HCT116 (cell line): Measurements from ENCODE around the gene STRN3. TPM values are rescaled to one million over a fixed set of nuclear protein-coding genes. Genes with fewer than 3 reads are reported as not detected.

ENCODE experiments used
- ATAC-seq: fragments of 200-7000 bp; cut with Tn5 transposase; 2 replicates; pipeline ENCODE4 v1.9.1; 2020; ENCODE audit warnings: mild to moderate bottlenecking, moderate library complexity
- BruUV-seq: library from RNA; stranded (reverse); fragments of 400-500 nt; replicated peaks from 2 replicates; lab custom pipeline; 2021; lab: Mats Ljungman, UMichigan
- CTCF ChIA-PET: fragments of 300-600 bp; sonication (Branson Sonifier 250); formaldehyde crosslinking; loops from one replicate; lab custom pipeline; 2021; ENCODE audit warnings: antibody characterized with exemption; lab: Charles Lee
- POLR2A ChIA-PET: fragments of 300-600, 350-600 bp; sonication (Branson Sonifier 250); formaldehyde crosslinking; loops from one replicate; lab custom pipeline; 2021; ENCODE audit warnings: antibody characterized with exemption; lab: Charles Lee
- RAD21 ChIA-PET, 2 experiments: fragments of 300-600 bp; sonication (Branson Sonifier 250); formaldehyde crosslinking; loops; one replicate each; lab custom pipeline; 2023; ENCODE audit warnings: low total read pairs in 2 of 2; ENCODE audit not compliant: uncharacterized antibody in 2 of 2, unreplicated experiment in 2 of 2, low non-redundant PET in 1 of 2; lab: Charles Lee
- DNase-seq: peaks from one replicate; pipeline ENCODE4 v3.0.0-alpha.2; 2010; ENCODE audit warnings: low read depth, low spot score
- H2AFZ ChIP-seq: fragments of 200-600 bp; shearing (Covaris generic), sonication (generic); 2 replicates; pipeline ENCODE4 v1.6.1; 2017; ENCODE audit warnings: low read depth, mixed run types, mixed read lengths, antibody characterized with exemption, low read length; ENCODE audit not compliant: poor library complexity, severe bottlenecking
- H3K27ac ChIP-seq: 2 replicates; pipeline ENCODE4 v1.5.1; 2012; ENCODE audit warnings: low read depth, low read length
- H3K27me3 ChIP-seq: fragments of 200-600 bp; sonication (generic); 2 replicates; pipeline ENCODE4 v1.6.1; 2016; ENCODE audit warnings: mixed run types, low read length, mixed read lengths; ENCODE audit not compliant: insufficient read depth
- H3K36me3 ChIP-seq, 2 experiments: fragments of 200-500 bp in 1 of 2; fragments of 200-600 bp in 1 of 2; sonication (Bioruptor generic) in 1 of 2; sonication (generic) in 1 of 2; 2 replicates each; pipeline versions ENCODE4 v1.5.1 to v1.6.1; 2014 to 2016; ENCODE audit warnings: low read length in 2 of 2, inconsistent platforms in 1 of 2, mixed read lengths in 1 of 2, mixed run types in 1 of 2; ENCODE audit not compliant: insufficient read depth in 2 of 2, control insufficient read depth in 1 of 2
- H3K4me1 ChIP-seq, 2 experiments: fragments of 200-600 bp in 1 of 2; sonication (generic) in 1 of 2; 2 replicates each; pipeline versions ENCODE4 v1.5.1 to v1.6.1; 2012 to 2017; ENCODE audit warnings: low read length in 2 of 2, inconsistent platforms in 1 of 2, mild to moderate bottlenecking in 1 of 2, mixed read lengths in 1 of 2, mixed run types in 1 of 2, moderate library complexity in 1 of 2; ENCODE audit not compliant: insufficient read depth in 2 of 2, control insufficient read depth in 1 of 2
- H3K4me2 ChIP-seq: fragments of 200-600 bp; sonication (generic); 2 replicates; pipeline ENCODE4 v1.6.1; 2017; ENCODE audit warnings: mixed run types, low read length, mixed read lengths
- H3K4me3 ChIP-seq, 2 experiments: fragments of 200-600 bp in 1 of 2; sonication (generic) in 1 of 2; replicated peaks in 1 of 2; 2 replicates each; pipeline ENCODE4 v1.5.1; 2011 to 2016; ENCODE audit warnings: low read length in 2 of 2, control low read depth in 1 of 2, low read depth in 1 of 2, mild to moderate bottlenecking in 1 of 2, mixed read lengths in 1 of 2, mixed run types in 1 of 2
- H3K79me2 ChIP-seq: fragments of 200-600 bp; sonication (generic); 2 replicates; pipeline ENCODE4 v1.6.1; 2017; ENCODE audit warnings: mild to moderate bottlenecking, mixed run types, low read length, moderate library complexity, mixed read lengths; ENCODE audit not compliant: insufficient read depth
- H3K9ac ChIP-seq: fragments of 200-600 bp; sonication (generic); 2 replicates; pipeline ENCODE4 v1.6.1; 2016; ENCODE audit warnings: low read length, mixed read lengths
- H3K9me2 ChIP-seq: fragments of 200-600 bp; sonication (generic), shearing (Covaris generic); 2 replicates; pipeline ENCODE4 v1.6.1; 2017; ENCODE audit warnings: mixed run types, mild to moderate bottlenecking, moderate library complexity; ENCODE audit not compliant: insufficient read depth
- H3K9me3 ChIP-seq, 2 experiments: fragments of 200-500 bp in 1 of 2; fragments of 200-600 bp in 1 of 2; sonication (Bioruptor generic) in 1 of 2; sonication (generic) in 1 of 2; 2 replicates each; pipeline ENCODE4 v1.6.1; 2014 to 2017; ENCODE audit warnings: low read length in 2 of 2, mixed read lengths in 2 of 2, inconsistent platforms in 1 of 2, low read depth in 1 of 2, mild to moderate bottlenecking in 1 of 2, mixed run types in 1 of 2, moderate library complexity in 1 of 2; ENCODE audit not compliant: control insufficient read depth in 1 of 2, insufficient read depth in 1 of 2
- H4K20me1 ChIP-seq: fragments of 200-600 bp; sonication (generic), shearing (Covaris generic); 2 replicates; pipeline ENCODE4 v1.6.1; 2017; ENCODE audit warnings: mixed run types, mild to moderate bottlenecking, moderate library complexity; ENCODE audit not compliant: insufficient read depth
- CBX3 ChIP-seq: IDR thresholded peaks from 2 replicates; pipeline ENCODE4 v1.6.1; 2012; ENCODE audit warnings: low read depth
- EGR1 ChIP-seq: IDR thresholded peaks from 2 replicates; pipeline ENCODE4 v1.6.1; 2012; ENCODE audit warnings: low read depth
- ELF1 ChIP-seq: IDR thresholded peaks from 2 replicates; pipeline ENCODE4 v1.6.1; 2012; ENCODE audit warnings: low read depth, borderline replicate concordance
- EZH2 ChIP-seq: fragments of 200-600 bp; sonication (generic); IDR thresholded peaks from 2 replicates; pipeline ENCODE4 v1.6.1; 2017; ENCODE audit warnings: antibody characterized with exemption, mixed run types
- EZH2phosphoT487 ChIP-seq: fragments of 200-600 bp; IDR thresholded peaks from 2 replicates; pipeline ENCODE4 v1.6.1; 2018; ENCODE audit warnings: antibody characterized with exemption, borderline replicate concordance
- FOSL1 ChIP-seq: IDR thresholded peaks from 2 replicates; pipeline ENCODE4 v1.6.1; 2012; ENCODE audit warnings: low read depth
- POLR2A ChIP-seq: IDR thresholded peaks from 2 replicates; pipeline ENCODE4 v1.7.0; 2011; ENCODE audit warnings: borderline replicate concordance; ENCODE audit not compliant: insufficient read depth, insufficient read length; ENCODE audit errors: extremely low read depth
- RAD21 ChIP-seq: IDR thresholded peaks from 2 replicates; pipeline ENCODE4 v1.6.1; 2012; ENCODE audit warnings: low read depth, mild to moderate bottlenecking
- SP1 ChIP-seq: IDR thresholded peaks from 2 replicates; pipeline ENCODE4 v1.6.1; 2012; ENCODE audit warnings: low read depth
- SRF ChIP-seq: IDR thresholded peaks from 2 replicates; pipeline ENCODE4 v1.6.1; 2012; ENCODE audit warnings: low read depth
- YY1 ChIP-seq: IDR thresholded peaks from 2 replicates; pipeline ENCODE4 v1.6.1; 2011; ENCODE audit warnings: low read length, low read depth, moderate library complexity, mild to moderate bottlenecking; ENCODE audit not compliant: insufficient replicate concordance; ENCODE audit errors: extremely low read depth
- ZFX ChIP-seq: fragments of 450-650 bp; IDR thresholded peaks from 2 replicates; pipeline ENCODE4 v1.6.1; 2017
- ZNF274 ChIP-seq: fragments of 200-500 bp; sonication (Bioruptor generic); IDR thresholded peaks from 2 replicates; pipeline ENCODE4 v1.6.1; 2014; ENCODE audit warnings: mild to moderate bottlenecking, low read depth, low read length, inconsistent platforms
- intact Hi-C: fragments of 100-400 bp; cut with micrococcal nuclease; formaldehyde crosslinking; loops from 2 replicates; pipeline ENCODE4 v1.10.0; 2022
- total RNA-seq: library from RNA; stranded (reverse); gene quantifications from one replicate; pipeline ENCODE4 v1.2.1, GENCODE V29; 2021; ENCODE audit not compliant: unreplicated experiment
- TF ChIP-seq, protein P1 (sequence below): IDR thresholded peaks from 2 replicates; pipeline ENCODE4 v1.6.1; 2012; ENCODE audit warnings: low read depth
- TF ChIP-seq, protein P2 (sequence below): IDR thresholded peaks from 2 replicates; pipeline ENCODE4 v1.6.1; 2011; ENCODE audit warnings: mild to moderate bottlenecking, low read length, moderate library complexity; ENCODE audit not compliant: insufficient replicate concordance; ENCODE audit errors: extremely low read depth
- TF ChIP-seq, protein P3 (sequence below): IDR thresholded peaks from 2 replicates; pipeline ENCODE4 v1.6.1; 2012
- TF ChIP-seq, protein P4 (sequence below), 3 experiments: fragments of 200-600 bp in 1 of 3; sonication (generic) in 1 of 3; IDR thresholded peaks in 2 of 3; conservative IDR thresholded peaks in 1 of 3; 2 replicates each; pipeline ENCODE4 v1.5.1; 2012 to 2017; ENCODE audit warnings: low read depth in 2 of 3, low read length in 2 of 3, antibody characterized with exemption in 1 of 3, borderline replicate concordance in 1 of 3, control low read depth in 1 of 3, mild to moderate bottlenecking in 1 of 3, mixed read lengths in 1 of 3, mixed run types in 1 of 3, moderate library complexity in 1 of 3; ENCODE audit not compliant: insufficient read depth in 1 of 3

The STRN3 gene
- total RNA-seq, 1 experiment from 2014 or later: 43.4 TPM

DNA sequence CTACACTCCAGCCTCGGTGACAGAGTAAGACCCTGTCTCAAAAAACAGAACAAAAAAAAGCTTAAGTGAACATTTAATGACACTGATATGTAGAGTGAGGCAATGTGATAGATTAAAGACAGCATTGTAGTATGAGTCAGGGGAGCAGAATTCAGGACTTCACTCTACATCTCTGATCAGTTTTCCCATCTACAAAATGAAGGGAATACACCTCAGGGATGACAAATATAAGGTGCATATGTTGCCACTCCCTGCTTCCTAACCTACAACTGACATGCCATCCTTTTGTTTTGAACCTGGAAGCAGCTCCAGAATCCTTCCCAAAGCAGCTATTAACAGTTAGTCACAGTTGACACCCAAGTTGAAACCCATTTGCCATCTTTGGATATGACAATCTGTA lies 30.9 kb upstream of the STRN3 start:
- H3K9ac ChIP-seq: no peak overlapping the region
- no peak for ATAC-seq
- no peaks in the 10 kb centered on the region for H3K36me3 ChIP-seq
- no peaks in the 10 kb centered on the region for H3K27me3 ChIP-seq
- intact Hi-C loops: no loop called here
- no peak overlapping the region for H3K4me3 ChIP-seq
- H3K4me2 ChIP-seq: no peak overlapping the region
- no peak overlapping the region for H2AFZ ChIP-seq
- BruUV-seq: no TSS peak
- no peak for TF ChIP-seq RAD21
- no peak for TF ChIP-seq ELF1
- no peak for TF ChIP-seq YY1
- TF ChIP-seq ZNF274: no peak
- TF ChIP-seq SRF: no peak
- TF ChIP-seq, protein P1, sequence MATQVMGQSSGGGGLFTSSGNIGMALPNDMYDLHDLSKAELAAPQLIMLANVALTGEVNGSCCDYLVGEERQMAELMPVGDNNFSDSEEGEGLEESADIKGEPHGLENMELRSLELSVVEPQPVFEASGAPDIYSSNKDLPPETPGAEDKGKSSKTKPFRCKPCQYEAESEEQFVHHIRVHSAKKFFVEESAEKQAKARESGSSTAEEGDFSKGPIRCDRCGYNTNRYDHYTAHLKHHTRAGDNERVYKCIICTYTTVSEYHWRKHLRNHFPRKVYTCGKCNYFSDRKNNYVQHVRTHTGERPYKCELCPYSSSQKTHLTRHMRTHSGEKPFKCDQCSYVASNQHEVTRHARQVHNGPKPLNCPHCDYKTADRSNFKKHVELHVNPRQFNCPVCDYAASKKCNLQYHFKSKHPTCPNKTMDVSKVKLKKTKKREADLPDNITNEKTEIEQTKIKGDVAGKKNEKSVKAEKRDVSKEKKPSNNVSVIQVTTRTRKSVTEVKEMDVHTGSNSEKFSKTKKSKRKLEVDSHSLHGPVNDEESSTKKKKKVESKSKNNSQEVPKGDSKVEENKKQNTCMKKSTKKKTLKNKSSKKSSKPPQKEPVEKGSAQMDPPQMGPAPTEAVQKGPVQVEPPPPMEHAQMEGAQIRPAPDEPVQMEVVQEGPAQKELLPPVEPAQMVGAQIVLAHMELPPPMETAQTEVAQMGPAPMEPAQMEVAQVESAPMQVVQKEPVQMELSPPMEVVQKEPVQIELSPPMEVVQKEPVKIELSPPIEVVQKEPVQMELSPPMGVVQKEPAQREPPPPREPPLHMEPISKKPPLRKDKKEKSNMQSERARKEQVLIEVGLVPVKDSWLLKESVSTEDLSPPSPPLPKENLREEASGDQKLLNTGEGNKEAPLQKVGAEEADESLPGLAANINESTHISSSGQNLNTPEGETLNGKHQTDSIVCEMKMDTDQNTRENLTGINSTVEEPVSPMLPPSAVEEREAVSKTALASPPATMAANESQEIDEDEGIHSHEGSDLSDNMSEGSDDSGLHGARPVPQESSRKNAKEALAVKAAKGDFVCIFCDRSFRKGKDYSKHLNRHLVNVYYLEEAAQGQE: no peak
- TF ChIP-seq ZFX: no peak
- no peak for TF ChIP-seq EGR1
- TF ChIP-seq EZH2: no peak
- TF ChIP-seq SP1: no peak
- TF ChIP-seq POLR2A: no peak
- TF ChIP-seq FOSL1: no peak
- no peak for TF ChIP-seq CBX3
- TF ChIP-seq, protein P2, sequence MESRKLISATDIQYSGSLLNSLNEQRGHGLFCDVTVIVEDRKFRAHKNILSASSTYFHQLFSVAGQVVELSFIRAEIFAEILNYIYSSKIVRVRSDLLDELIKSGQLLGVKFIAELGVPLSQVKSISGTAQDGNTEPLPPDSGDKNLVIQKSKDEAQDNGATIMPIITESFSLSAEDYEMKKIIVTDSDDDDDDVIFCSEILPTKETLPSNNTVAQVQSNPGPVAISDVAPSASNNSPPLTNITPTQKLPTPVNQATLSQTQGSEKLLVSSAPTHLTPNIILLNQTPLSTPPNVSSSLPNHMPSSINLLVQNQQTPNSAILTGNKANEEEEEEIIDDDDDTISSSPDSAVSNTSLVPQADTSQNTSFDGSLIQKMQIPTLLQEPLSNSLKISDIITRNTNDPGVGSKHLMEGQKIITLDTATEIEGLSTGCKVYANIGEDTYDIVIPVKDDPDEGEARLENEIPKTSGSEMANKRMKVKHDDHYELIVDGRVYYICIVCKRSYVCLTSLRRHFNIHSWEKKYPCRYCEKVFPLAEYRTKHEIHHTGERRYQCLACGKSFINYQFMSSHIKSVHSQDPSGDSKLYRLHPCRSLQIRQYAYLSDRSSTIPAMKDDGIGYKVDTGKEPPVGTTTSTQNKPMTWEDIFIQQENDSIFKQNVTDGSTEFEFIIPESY: no peak
- TF ChIP-seq EZH2phosphoT487: no peak
- TF ChIP-seq, protein P3, sequence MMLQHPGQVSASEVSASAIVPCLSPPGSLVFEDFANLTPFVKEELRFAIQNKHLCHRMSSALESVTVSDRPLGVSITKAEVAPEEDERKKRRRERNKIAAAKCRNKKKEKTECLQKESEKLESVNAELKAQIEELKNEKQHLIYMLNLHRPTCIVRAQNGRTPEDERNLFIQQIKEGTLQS: no peak
- TF ChIP-seq, protein P4, sequence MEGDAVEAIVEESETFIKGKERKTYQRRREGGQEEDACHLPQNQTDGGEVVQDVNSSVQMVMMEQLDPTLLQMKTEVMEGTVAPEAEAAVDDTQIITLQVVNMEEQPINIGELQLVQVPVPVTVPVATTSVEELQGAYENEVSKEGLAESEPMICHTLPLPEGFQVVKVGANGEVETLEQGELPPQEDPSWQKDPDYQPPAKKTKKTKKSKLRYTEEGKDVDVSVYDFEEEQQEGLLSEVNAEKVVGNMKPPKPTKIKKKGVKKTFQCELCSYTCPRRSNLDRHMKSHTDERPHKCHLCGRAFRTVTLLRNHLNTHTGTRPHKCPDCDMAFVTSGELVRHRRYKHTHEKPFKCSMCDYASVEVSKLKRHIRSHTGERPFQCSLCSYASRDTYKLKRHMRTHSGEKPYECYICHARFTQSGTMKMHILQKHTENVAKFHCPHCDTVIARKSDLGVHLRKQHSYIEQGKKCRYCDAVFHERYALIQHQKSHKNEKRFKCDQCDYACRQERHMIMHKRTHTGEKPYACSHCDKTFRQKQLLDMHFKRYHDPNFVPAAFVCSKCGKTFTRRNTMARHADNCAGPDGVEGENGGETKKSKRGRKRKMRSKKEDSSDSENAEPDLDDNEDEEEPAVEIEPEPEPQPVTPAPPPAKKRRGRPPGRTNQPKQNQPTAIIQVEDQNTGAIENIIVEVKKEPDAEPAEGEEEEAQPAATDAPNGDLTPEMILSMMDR (IDR thresholded peaks at IDR 0.05 in 2 of 3, conservative IDR thresholded peaks at IDR 0.05 in 1 of 3; ENCODE audit: borderline replicate concordance in 1 of 3, insufficient read depth in 1 of 3, low read depth in 2 of 3, low read length in 2 of 3): no peak
- TF ChIP-seq, all 23 proteins: peak for 0
- Histone ChIP-seq H3K27ac (no peak overlapping the region), H3K9me3 (no peaks in the 10 kb centered on the region), H3K9me2 (no peaks in the 10 kb centered on the region), H3K4me1 (peaks cover 33 to 44% of the 10 kb centered on the region in 2 experiments), H3K79me2 (no peaks in the 10 kb centered on the region), H4K20me1 (no peaks in the 10 kb centered on the region)
- CTCF ChIA-PET: no interaction called here
- RAD21 ChIA-PET: no interaction called here
- POLR2A ChIA-PET: interaction anchor here (0.7 to 1.0 kb wide), 3 partner anchors 9 to 31 kb away, joined by 3 read pairs; partner anchors contain the start of gene STRN3
- DNase-seq: no peak
